Stimulated activated CD4-positive, alpha-beta T cell treated with anti-CD3 and anti-CD28 coated beads, TNF-alpha, amount 100 ng/mL, for 48 hours (primary cell): ENCODE results near the gene ARF3.
A peak's percentile ranks its signal among the peaks of the same experiment; 100 is the strongest.

ENCODE experiments used
- DNase-seq, 3 donors: peaks; one replicate each; pipeline ENCODE4 v3.0.0-alpha.2; 2020; ENCODE audit warnings: low read depth in 3 of 3

The ARF3 gene

GRCh38 chr12:48981757-48982157 is 24.5 kb upstream of the ARF3 start:
- no peak for DNase-seq

GRCh38 chr12:48980953-48981756 is 23.9 kb upstream of the ARF3 start:
- no peak for DNase-seq

- DNase-seq, result no peak
Observed at GRCh38 chr12:48980389-48980952, 23.2 kb upstream of the ARF3 start.

GRCh38 chr12:48979602-48980388 is 22.5 kb upstream of the ARF3 start:
- no peak for DNase-seq

- DNase-seq, result no peak
Observed at GRCh38 chr12:48978741-48979601, 21.7 kb upstream of the ARF3 start.

GRCh38 chr12:48978291-48978740 is 21.0 kb upstream of the ARF3 start, which contains the start of gene WNT1:
WNT1 (plus strand) TSS chr12:48978322; CDS start chr12:48978651, 329 bp downstream.
- DNase-seq, result no peak

GRCh38 chr12:48977290-48978281 is 20.3 kb upstream of the ARF3 start:
- DNase-seq, result peak; percentile 60 to 88 (median 75)

- no peak for DNase-seq
Observed at GRCh38 chr12:48973941-48974673, 16.8 kb upstream of the ARF3 start.

GRCh38 chr12:48973531-48973930 is 16.2 kb upstream of the ARF3 start:
- no peak for DNase-seq

- DNase-seq, result no peak
Observed at GRCh38 chr12:48972952-48973483, 15.7 kb upstream of the ARF3 start.

GRCh38 chr12:48972213-48972951 is 15.1 kb upstream of the ARF3 start:
- no peak for DNase-seq

- DNase-seq, result no peak
Observed at GRCh38 chr12:48970702-48971334, 13.5 kb upstream of the ARF3 start.

- DNase-seq, result no peak
Observed at GRCh38 chr12:48969833-48970701, 12.8 kb upstream of the ARF3 start.

GRCh38 chr12:48969160-48969771 is 12.0 kb upstream of the ARF3 start:
- DNase-seq, result no peak

GRCh38 chr12:48968467-48968866 is 11.2 kb upstream of the ARF3 start:
- DNase-seq, result no peak

GRCh38 chr12:48967991-48968390 is 10.7 kb upstream of the ARF3 start:
- no peak for DNase-seq
